Cardiac muscle cell (in vitro differentiated cells and primary cell): ENCODE results near the gene DIO1. TPM values are rescaled to one million over a fixed set of nuclear protein-coding genes. Genes with fewer than 3 reads are reported as not detected.
A peak's percentile ranks its signal among the peaks of the same experiment; 100 is the strongest.

Experiments used
- DNase-seq, 2 donors: peaks; one replicate each; pipeline versions ENCODE4 v3.0.0 to v3.0.0-alpha.2; 2010 to 2017; ENCODE audit warnings: low read depth in 1 of 2, low spot score in 1 of 2
- H3K27ac ChIP-seq: fragments of 200-600 bp; sonication (generic); 2 replicates; pipeline ENCODE4 v1.5.1; 2016
- H3K27me3 ChIP-seq: fragments of 200-600 bp; sonication (generic); 2 replicates; pipeline ENCODE4 v1.6.0; 2016; ENCODE audit warnings: control low read depth
- H3K36me3 ChIP-seq: fragments of 200-600 bp; sonication (generic); 2 replicates; pipeline ENCODE4 v1.5.1; 2016; ENCODE audit warnings: control low read depth
- H3K4me1 ChIP-seq: fragments of 200-600 bp; sonication (generic); 2 replicates; pipeline ENCODE4 v1.8.1; 2017; ENCODE audit warnings: low read depth, mild to moderate bottlenecking, mixed run types
- H3K4me3 ChIP-seq: fragments of 200-600 bp; sonication (generic); 2 replicates; pipeline ENCODE4 v1.5.1; 2016; ENCODE audit warnings: mild to moderate bottlenecking
- H3K9me3 ChIP-seq: fragments of 200-600 bp; sonication (generic); 2 replicates; pipeline ENCODE4 v1.5.1; 2017; ENCODE audit warnings: low read depth, mild to moderate bottlenecking, control low read depth
- polyA plus RNA-seq: library from polyadenylated mRNA; unstranded; fragments of >200 nt; fragmentation: Nextera tagmentation; extraction: Ambion mirVana; gene quantifications from 2 replicates; pipeline ENCODE4 v1.2.1, GENCODE V29; 2016
- total RNA-seq: library from RNA; depleted of rRNA; stranded (reverse); fragments of >200 nt; gene quantifications from 2 replicates; pipeline ENCODE4 v1.2.3, GENCODE V29; 2016
- TF ChIP-seq, protein P1 (sequence below): IDR thresholded peaks from 2 replicates; pipeline ENCODE4 v1.5.1; 2012; ENCODE audit warnings: low read depth, mild to moderate bottlenecking, low read length

Gene DIO1
- total and polyA plus RNA-seq, 2 experiments from 2014 or later: not detected

DNA sequence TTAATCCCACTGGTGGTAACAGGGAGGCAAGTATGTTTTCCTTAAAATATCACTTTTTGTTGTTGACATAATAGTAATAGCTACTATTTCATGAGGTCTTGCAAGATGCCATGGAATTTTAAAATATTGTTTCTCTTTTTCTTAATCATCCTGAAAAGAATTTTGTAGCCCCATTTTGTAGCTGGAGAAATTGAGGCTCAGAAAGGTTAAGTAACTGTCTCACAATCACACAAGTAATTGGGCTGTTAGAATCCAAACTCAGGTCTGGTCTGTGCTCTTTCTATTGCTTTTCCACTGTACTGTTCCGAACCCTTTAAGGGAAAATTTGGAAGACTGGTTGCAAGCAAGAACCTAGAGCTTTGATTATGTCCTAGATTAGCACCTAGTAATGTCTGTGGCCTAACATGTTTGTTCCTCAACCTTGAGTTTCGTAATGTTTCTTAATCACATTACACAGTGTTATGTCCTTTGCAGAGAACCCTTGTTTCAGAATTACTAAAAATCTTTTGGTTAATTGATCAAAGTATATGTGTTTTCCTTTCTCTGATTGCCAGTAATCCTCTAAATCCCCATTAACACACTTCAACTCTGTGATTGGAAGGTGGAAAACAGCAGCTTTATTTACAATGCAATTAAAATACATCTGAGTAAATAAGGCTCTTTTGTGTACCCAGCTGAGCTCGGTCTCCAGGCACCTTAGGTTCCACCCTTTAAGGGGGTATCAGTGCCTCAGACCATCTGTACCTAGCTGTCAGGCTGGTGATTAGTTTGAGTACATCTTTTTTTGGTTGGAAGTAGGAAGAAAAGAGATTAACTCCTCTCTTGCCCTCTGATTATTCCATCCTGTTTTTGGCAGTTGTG, 62.6 kb downstream of the DIO1 start:
- Histone ChIP-seq H3K27me3 (no peaks in the 10 kb centered on the region), H3K4me1 (peaks cover 11% of the 10 kb centered on the region), H3K27ac (peak overlapping the region; percentile 75), H3K36me3 (peaks cover 43% of the 10 kb centered on the region), H3K9me3 (no peaks in the 10 kb centered on the region), H3K4me3 (no peak overlapping the region)
- TF ChIP-seq, protein P1, sequence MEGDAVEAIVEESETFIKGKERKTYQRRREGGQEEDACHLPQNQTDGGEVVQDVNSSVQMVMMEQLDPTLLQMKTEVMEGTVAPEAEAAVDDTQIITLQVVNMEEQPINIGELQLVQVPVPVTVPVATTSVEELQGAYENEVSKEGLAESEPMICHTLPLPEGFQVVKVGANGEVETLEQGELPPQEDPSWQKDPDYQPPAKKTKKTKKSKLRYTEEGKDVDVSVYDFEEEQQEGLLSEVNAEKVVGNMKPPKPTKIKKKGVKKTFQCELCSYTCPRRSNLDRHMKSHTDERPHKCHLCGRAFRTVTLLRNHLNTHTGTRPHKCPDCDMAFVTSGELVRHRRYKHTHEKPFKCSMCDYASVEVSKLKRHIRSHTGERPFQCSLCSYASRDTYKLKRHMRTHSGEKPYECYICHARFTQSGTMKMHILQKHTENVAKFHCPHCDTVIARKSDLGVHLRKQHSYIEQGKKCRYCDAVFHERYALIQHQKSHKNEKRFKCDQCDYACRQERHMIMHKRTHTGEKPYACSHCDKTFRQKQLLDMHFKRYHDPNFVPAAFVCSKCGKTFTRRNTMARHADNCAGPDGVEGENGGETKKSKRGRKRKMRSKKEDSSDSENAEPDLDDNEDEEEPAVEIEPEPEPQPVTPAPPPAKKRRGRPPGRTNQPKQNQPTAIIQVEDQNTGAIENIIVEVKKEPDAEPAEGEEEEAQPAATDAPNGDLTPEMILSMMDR: no peak
- peak in 1 of 2 donors; percentile 21 for DNase-seq

GRCh38 chr1:53957194-53957818, 63.3 kb downstream of the DIO1 start:
- TF ChIP-seq, protein P1: no peak
- Histone ChIP-seq H3K27ac (peak overlapping the region; percentile 75), H3K4me1 (peaks cover 11% of the 10 kb centered on the region), H3K36me3 (peaks cover 45% of the 10 kb centered on the region), H3K4me3 (no peak overlapping the region), H3K27me3 (no peaks in the 10 kb centered on the region), H3K9me3 (no peaks in the 10 kb centered on the region)
- DNase-seq: no peak

DNA sequence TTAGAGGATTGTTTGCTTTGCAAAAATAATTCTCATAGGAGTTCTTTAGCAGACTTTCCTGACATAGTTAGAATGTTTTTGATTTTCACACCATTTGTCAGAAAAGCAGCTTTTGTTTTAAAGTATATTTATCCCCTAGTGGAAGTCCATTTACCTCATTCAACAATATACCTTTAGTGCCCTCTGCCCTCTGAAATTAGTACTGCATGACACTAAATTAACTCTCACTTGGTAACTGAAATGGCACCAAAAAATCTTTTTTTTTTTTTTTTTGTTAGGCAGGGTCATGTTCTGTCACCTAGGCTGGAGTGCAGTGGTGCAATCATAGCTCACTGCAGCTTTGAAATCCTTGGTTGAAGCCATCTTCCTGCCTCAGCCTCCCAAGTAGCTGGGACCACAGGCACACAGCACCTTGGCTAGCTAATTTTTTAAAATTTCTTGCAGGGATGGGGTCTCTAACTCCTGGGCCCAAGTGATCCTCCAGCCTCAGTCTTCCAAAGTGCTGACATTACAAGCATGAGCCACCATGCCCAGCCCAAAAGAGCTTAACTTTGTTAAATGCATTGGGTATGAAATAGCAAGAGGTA, 65.8 kb downstream of the DIO1 start:
- Histone ChIP-seq H3K27ac (no peak overlapping the region), H3K9me3 (no peaks in the 10 kb centered on the region), H3K4me1 (peaks cover 11% of the 10 kb centered on the region), H3K27me3 (no peaks in the 10 kb centered on the region), H3K36me3 (peaks cover 34% of the 10 kb centered on the region), H3K4me3 (no peak overlapping the region)
- TF ChIP-seq, protein P1: peak; percentile 49
- DNase-seq: peak in 1 of 2 donors; percentile 46

Other genes starting within 250 kb of the DIO1 start
- 0.11 and 0.95 TPM in 2 replicates for gene GLIS1, start 155.0 kb upstream of the DIO1 start, total RNA-seq
- gene GLIS1, start 155.0 kb upstream of the DIO1 start, polyA plus RNA-seq: 0.10 and 0.77 TPM in 2 replicates
- gene NDC1, start 55.9 kb upstream of the DIO1 start, total RNA-seq: 18.1 and 20.5 TPM in 2 replicates
- gene NDC1, start 55.9 kb upstream of the DIO1 start, polyA plus RNA-seq: 11.7 and 17.6 TPM in 2 replicates
- 14.4 and 21.0 TPM in 2 replicates for gene YIPF1, start 4.4 kb upstream of the DIO1 start, total RNA-seq
- 28.3 and 29.7 TPM in 2 replicates for gene YIPF1, start 4.4 kb upstream of the DIO1 start, polyA plus RNA-seq
- 21.6 and 32.8 TPM in 2 replicates for gene IFT25, start 51.5 kb downstream of the DIO1 start, total RNA-seq
- 54.7 and 57.9 TPM in 2 replicates for gene IFT25, start 51.5 kb downstream of the DIO1 start, polyA plus RNA-seq
- 39.3 and 44.9 TPM in 2 replicates for gene LRRC42, start 52.2 kb downstream of the DIO1 start, total RNA-seq
- gene LRRC42, start 52.2 kb downstream of the DIO1 start, polyA plus RNA-seq: 49.6 and 50.5 TPM in 2 replicates
- gene LDLRAD1, start 124.0 kb downstream of the DIO1 start, total RNA-seq: not detected in 2 replicates
- not detected in 2 replicates for gene LDLRAD1, start 124.0 kb downstream of the DIO1 start, polyA plus RNA-seq
- 71.0 and 73.1 TPM in 2 replicates for gene TMEM59, start 159.0 kb downstream of the DIO1 start, total RNA-seq
- gene TMEM59, start 159.0 kb downstream of the DIO1 start, polyA plus RNA-seq: 330 and 350 TPM in 2 replicates
- gene TCEANC2, start 159.4 kb downstream of the DIO1 start, total RNA-seq: 5.7 and 10.1 TPM in 2 replicates
- gene TCEANC2, start 159.4 kb downstream of the DIO1 start, polyA plus RNA-seq: 8.2 and 14.4 TPM in 2 replicates